Renal cortex interstitium (tissue), 11 donors: ENCODE results near the gene WEE1. TPM values are rescaled to one million over a fixed set of nuclear protein-coding genes. Genes with fewer than 3 reads are reported as not detected.

ENCODE experiments used
- DNase-seq, 11 donors: peaks; one replicate each; pipeline ENCODE4 v3.0.0-alpha.2; 2013; ENCODE audit warnings: low read depth in 9 of 11, low spot score in 4 of 11; ENCODE audit errors: extremely low read depth in 1 of 11
- polyA plus RNA-seq, 3 donors: library from polyadenylated mRNA; unstranded; fragments of 120-200 nt; gene quantifications; one replicate each; pipeline ENCODE4 v1.2.1, GENCODE V29; 2013; ENCODE audit not compliant: insufficient read length in 3 of 3

Gene WEE1
- polyA plus RNA-seq, 3 donors, result 74.1 to 102 (median 93.5) TPM

DNA sequence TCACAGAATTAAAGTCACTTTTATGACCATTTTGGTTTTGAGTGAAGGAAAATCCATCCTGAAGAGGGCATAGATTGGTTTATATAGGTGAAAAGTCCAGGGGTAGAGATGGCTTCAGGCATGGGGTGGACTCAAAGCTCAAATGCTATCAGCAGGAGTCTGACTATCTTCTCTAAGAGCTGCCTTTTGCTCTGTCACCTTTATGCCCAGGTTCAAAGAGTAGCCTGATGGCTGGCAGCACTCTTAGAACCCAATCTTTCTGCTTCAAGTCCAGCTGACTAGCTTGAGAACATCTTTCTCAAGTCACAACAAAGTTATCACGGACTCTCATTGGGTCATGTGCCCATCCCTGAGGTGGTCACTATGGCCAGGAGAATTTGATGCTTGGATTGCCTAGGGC is 63.2 kb downstream of the WEE1 start:
- DNase-seq, result no peak

- no peak for DNase-seq
Measured at GRCh38 chr11:9639099-9639498, 65.6 kb downstream of the WEE1 start.

Other genes starting within 250 kb of the WEE1 start
- gene IPO7, start 189.0 kb upstream of the WEE1 start, polyA plus RNA-seq, result 100 to 1,000 TPM; 105 to 124 (median 109) TPM
- 10 to 100 TPM; 28.1 to 29.8 (median 29.5) TPM for gene ZNF143, start 112.7 kb upstream of the WEE1 start, polyA plus RNA-seq
- 10 to 100 TPM; 24.1 to 29.5 (median 27.4) TPM for gene SWAP70, start 90.4 kb downstream of the WEE1 start, polyA plus RNA-seq